OCI-LY3 (cell line): ENCODE measurements around the gene DIS3.

ENCODE experiments used
- H2AFZ ChIP-seq: fragments of 200-600, 300-600 bp; shearing (Covaris generic); 2 replicates; pipeline ENCODE4 v1.6.0; 2014; ENCODE audit warnings: antibody characterized with exemption, low read depth, low read length
- H3K27ac ChIP-seq: fragments of 200-600, 300-600 bp; sonication (generic); 2 replicates; pipeline ENCODE4 v1.5.1; 2014; ENCODE audit warnings: mild to moderate bottlenecking, low read length, moderate library complexity, mixed read lengths
- H3K27me3 ChIP-seq: fragments of 200-600, 300-600 bp; sonication (generic); 2 replicates; pipeline ENCODE4 v1.6.1; 2014; ENCODE audit warnings: low read depth, low read length, mixed read lengths
- H3K36me3 ChIP-seq: fragments of 200-600, 300-600 bp; sonication (generic); replicated peaks from 2 replicates; pipeline ENCODE3; 2014; ENCODE audit warnings: low read depth, low read length, mixed read lengths
- H3K4me1 ChIP-seq: fragments of 300-600, 200-600 bp; sonication (generic); 2 replicates; pipeline ENCODE4 v1.6.1; 2014; ENCODE audit warnings: low read length, mixed read lengths
- H3K4me2 ChIP-seq: fragments of 200-600, 300-600 bp; sonication (generic); 2 replicates; pipeline ENCODE4 v1.6.1; 2014; ENCODE audit warnings: low read length, mixed read lengths
- H3K4me3 ChIP-seq: fragments of 300-600, 200-600 bp; sonication (generic); 2 replicates; pipeline ENCODE4 v1.5.1; 2014; ENCODE audit warnings: antibody characterized with exemption, mild to moderate bottlenecking, low read length, moderate library complexity
- H3K79me2 ChIP-seq: fragments of 300-600, 200-600 bp; shearing (Covaris generic); 2 replicates; pipeline ENCODE4 v1.6.1; 2014; ENCODE audit warnings: mild to moderate bottlenecking, low read length, mixed read lengths
- H3K9ac ChIP-seq: fragments of 300-600, 200-600 bp; shearing (Covaris generic); 2 replicates; pipeline ENCODE4 v1.6.0; 2014; ENCODE audit warnings: mild to moderate bottlenecking, low read length, moderate library complexity
- H3K9me3 ChIP-seq: fragments of 200-600, 300-600 bp; shearing (Covaris generic); 2 replicates; pipeline ENCODE4 v1.6.1; 2014; ENCODE audit warnings: low read length, mixed read lengths; ENCODE audit not compliant: insufficient read depth
- H4K20me1 ChIP-seq: fragments of 200-600, 300-600 bp; sonication (generic); 2 replicates; pipeline ENCODE4 v1.6.1; 2016; ENCODE audit warnings: low read length, mixed read lengths; ENCODE audit not compliant: insufficient read depth
- EZH2phosphoT487 ChIP-seq: fragments of 200-600 bp; shearing (Covaris generic); IDR thresholded peaks from 2 replicates; pipeline ENCODE4 v1.6.1; 2018; ENCODE audit warnings: antibody characterized with exemption, mixed run types, low read depth
- TF ChIP-seq, protein P1 (sequence below): fragments of 200-600, 300-600 bp; sonication (generic); IDR thresholded peaks from 2 replicates; pipeline ENCODE4 v1.5.1; 2014; ENCODE audit warnings: antibody characterized with exemption, low read length, low read depth

Gene DIS3

GRCh38 chr13:72757792-72758535, 23.7 kb downstream of the DIS3 start:
- Histone ChIP-seq H2AFZ (no peak overlapping the region), H4K20me1 (0 out of 2 replicates have a peak, but pooled peaks cover 3% of the 10 kb centered on the region)

DNA sequence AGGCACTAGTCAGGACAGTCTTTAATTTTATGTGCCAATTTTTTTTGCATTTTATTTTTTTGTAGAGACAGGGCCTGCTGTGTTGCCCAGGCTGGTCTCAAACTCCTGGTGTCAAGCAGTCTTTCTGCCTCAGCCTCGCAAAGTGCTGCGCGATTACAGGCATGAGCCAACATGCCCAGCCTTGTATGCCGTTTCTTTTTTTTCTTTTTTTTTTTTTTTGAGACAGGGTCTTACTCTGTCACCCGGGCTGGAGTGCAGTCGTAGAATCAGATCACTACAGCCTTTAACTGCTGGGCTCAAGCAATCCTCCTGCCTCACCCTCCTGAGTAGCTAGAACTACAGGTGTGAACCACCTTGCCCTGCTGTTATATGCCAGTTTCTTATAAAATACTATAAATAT, 27.6 kb downstream of the DIS3 start:
- H3K9me3 ChIP-seq: no peaks in the 10 kb centered on the region
- 0 out of 2 replicates have a peak, but pooled peaks cover 3% of the 10 kb centered on the region for H4K20me1 ChIP-seq
- H3K36me3 ChIP-seq: peaks cover 80% of the 10 kb centered on the region
- no peak overlapping the region for H3K9ac ChIP-seq
- H3K27me3 ChIP-seq: no peaks in the 10 kb centered on the region
- peaks cover 32% of the 10 kb centered on the region for H3K79me2 ChIP-seq
- no peaks in the 10 kb centered on the region for H3K4me1 ChIP-seq
- TF ChIP-seq, protein P1, sequence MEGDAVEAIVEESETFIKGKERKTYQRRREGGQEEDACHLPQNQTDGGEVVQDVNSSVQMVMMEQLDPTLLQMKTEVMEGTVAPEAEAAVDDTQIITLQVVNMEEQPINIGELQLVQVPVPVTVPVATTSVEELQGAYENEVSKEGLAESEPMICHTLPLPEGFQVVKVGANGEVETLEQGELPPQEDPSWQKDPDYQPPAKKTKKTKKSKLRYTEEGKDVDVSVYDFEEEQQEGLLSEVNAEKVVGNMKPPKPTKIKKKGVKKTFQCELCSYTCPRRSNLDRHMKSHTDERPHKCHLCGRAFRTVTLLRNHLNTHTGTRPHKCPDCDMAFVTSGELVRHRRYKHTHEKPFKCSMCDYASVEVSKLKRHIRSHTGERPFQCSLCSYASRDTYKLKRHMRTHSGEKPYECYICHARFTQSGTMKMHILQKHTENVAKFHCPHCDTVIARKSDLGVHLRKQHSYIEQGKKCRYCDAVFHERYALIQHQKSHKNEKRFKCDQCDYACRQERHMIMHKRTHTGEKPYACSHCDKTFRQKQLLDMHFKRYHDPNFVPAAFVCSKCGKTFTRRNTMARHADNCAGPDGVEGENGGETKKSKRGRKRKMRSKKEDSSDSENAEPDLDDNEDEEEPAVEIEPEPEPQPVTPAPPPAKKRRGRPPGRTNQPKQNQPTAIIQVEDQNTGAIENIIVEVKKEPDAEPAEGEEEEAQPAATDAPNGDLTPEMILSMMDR: no peak
- no peak for TF ChIP-seq EZH2phosphoT487
- no peak overlapping the region for H3K27ac ChIP-seq
- no peak overlapping the region for H3K4me3 ChIP-seq
- no peak overlapping the region for H2AFZ ChIP-seq
- no peak overlapping the region for H3K4me2 ChIP-seq

More at GRCh38 chr13:72757792-72758535, 23.7 kb downstream of the DIS3 start:
- no peaks in the 10 kb centered on the region for H3K9me3 ChIP-seq
- peaks cover 80% of the 10 kb centered on the region for H3K36me3 ChIP-seq
- no peak overlapping the region for H3K9ac ChIP-seq
- H3K27ac ChIP-seq: no peak overlapping the region
- H3K4me2 ChIP-seq: no peak overlapping the region
- H3K4me1 ChIP-seq: peaks cover 5% of the 10 kb centered on the region; the same call in 1 of the 2 replicates
- H3K27me3 ChIP-seq: no peaks in the 10 kb centered on the region
- TF ChIP-seq EZH2phosphoT487: no peak
- TF ChIP-seq, protein P1: no peak
- H3K4me3 ChIP-seq: no peak overlapping the region
- 0 out of 2 replicates have a peak, but pooled peaks cover 5% of the 10 kb centered on the region for H3K79me2 ChIP-seq

DNA sequence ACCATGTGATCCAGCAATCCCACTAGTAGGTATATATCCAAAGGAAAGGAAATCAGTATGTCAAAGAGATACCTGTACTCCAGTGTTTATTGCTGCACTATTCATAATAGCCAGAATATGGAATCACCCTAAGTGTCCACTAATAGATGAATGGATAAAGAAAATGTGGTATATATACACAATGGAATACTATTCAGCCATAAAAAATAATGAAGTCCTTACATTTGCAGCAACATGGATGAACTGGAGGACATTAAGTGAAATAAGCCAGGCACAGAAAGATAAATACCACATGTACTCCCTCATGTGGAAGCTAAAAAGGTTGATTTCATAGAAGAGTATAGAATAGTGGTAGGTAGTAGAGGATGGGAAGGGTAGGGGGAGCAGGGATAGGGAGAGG, 30.5 kb downstream of the DIS3 start:
- H2AFZ ChIP-seq: no peak overlapping the region
- H3K9ac ChIP-seq: no peak overlapping the region
- H3K9me3 ChIP-seq: no peaks in the 10 kb centered on the region
- H3K27me3 ChIP-seq: no peaks in the 10 kb centered on the region
- H4K20me1 ChIP-seq: no peaks in the 10 kb centered on the region
- H3K36me3 ChIP-seq: peaks cover 85% of the 10 kb centered on the region
- no peak overlapping the region for H3K4me2 ChIP-seq
- TF ChIP-seq, protein P1: no peak
- no peak for TF ChIP-seq EZH2phosphoT487
- H3K79me2 ChIP-seq: peaks cover 37% of the 10 kb centered on the region
- no peak overlapping the region for H3K27ac ChIP-seq
- H3K4me3 ChIP-seq: no peak overlapping the region
- no peaks in the 10 kb centered on the region for H3K4me1 ChIP-seq

DNA sequence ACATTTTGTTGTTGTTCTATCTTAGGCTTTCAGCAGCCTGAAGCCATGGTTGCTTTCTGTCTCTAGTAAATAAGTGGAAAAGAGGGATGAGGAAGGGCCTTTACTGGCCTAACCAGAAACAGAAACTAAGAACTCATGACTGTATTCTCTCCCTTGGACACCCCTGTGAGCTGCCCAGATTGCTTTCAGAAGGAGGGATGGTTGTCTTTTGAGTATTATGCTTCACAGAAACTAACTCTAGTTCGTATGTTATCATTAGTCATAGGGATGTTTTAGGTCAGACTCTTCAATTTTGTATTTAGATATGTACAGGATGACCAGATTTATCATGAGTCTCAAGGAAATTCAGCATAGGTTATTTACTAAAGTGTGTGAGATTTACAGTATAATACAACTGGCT, 36.4 kb downstream of the DIS3 start:
- peaks cover 76% of the 10 kb centered on the region for H3K36me3 ChIP-seq
- H3K4me3 ChIP-seq: no peak overlapping the region
- peaks cover 44% of the 10 kb centered on the region for H3K79me2 ChIP-seq
- TF ChIP-seq, protein P1: no peak
- no peak for TF ChIP-seq EZH2phosphoT487
- H3K27ac ChIP-seq: no peak overlapping the region
- H3K27me3 ChIP-seq: no peaks in the 10 kb centered on the region
- H3K4me1 ChIP-seq: no peaks in the 10 kb centered on the region
- H3K9me3 ChIP-seq: no peaks in the 10 kb centered on the region
- no peak overlapping the region for H2AFZ ChIP-seq
- no peak overlapping the region for H3K9ac ChIP-seq
- no peak overlapping the region for H3K4me2 ChIP-seq
- H4K20me1 ChIP-seq: 0 out of 2 replicates have a peak, but pooled peaks cover 4% of the 10 kb centered on the region
